ENCODE measurements around the gene PANX1. TPM values are rescaled to one million over a fixed set of nuclear protein-coding genes. Genes with fewer than 3 reads are reported as not detected.

PANX1 gene
- total and polyA plus RNA-seq, 10 of the 15 experiments (the other 5 are each of a cell fraction or from before 2014, with no cell fraction given), result 3.3 to 18.7 (median 14.4) TPM

DNA sequence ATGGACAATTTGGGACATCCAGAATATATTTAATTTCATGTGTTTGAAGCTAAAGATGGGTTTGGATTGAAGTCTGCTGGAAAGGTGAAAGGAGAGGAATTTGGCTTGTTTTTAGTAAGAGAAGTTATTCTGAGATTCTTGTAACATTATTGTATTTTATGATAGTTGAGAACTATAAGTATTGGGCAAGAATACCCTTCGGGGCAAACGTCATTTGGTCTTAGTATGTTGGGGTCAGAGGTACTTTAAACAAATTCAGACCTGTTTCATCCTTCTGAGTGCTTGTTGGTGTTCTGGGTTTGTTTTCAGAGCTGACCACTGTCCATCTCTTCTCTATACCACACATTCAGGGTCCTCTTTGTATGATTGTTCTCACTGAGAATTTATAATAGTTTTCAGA, 19.5 kb downstream of the PANX1 start:
- in situ Hi-C loops (cut with MboI) (no loop called here), intact Hi-C loops (cut with micrococcal nuclease; ENCODE audit: unreplicated experiment) (no loop called here)
- no peak overlapping the region for H3K27ac ChIP-seq (ENCODE audit: control insufficient read depth, insufficient read depth)
- no TSS peak for BruUV-seq (replicated peaks)
- TF ChIP-seq MYB (IDR thresholded peaks at IDR 0.05; ENCODE audit: borderline replicate concordance, low read depth, low read length) (no peak), SUPT20H (IDR thresholded peaks at IDR 0.05; ENCODE audit: borderline replicate concordance, control insufficient read depth, low read depth, low read length) (no peak), BACH1 (IDR thresholded peaks at IDR 0.05; ENCODE audit: borderline replicate concordance) (no peak), MYC (IDR thresholded peaks at IDR 0.05; ENCODE audit: insufficient read depth, insufficient read length, insufficient replicate concordance, low read length, severe bottlenecking) (no peak)
- TF ChIP-seq, protein P1, sequence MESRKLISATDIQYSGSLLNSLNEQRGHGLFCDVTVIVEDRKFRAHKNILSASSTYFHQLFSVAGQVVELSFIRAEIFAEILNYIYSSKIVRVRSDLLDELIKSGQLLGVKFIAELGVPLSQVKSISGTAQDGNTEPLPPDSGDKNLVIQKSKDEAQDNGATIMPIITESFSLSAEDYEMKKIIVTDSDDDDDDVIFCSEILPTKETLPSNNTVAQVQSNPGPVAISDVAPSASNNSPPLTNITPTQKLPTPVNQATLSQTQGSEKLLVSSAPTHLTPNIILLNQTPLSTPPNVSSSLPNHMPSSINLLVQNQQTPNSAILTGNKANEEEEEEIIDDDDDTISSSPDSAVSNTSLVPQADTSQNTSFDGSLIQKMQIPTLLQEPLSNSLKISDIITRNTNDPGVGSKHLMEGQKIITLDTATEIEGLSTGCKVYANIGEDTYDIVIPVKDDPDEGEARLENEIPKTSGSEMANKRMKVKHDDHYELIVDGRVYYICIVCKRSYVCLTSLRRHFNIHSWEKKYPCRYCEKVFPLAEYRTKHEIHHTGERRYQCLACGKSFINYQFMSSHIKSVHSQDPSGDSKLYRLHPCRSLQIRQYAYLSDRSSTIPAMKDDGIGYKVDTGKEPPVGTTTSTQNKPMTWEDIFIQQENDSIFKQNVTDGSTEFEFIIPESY (IDR thresholded peaks at IDR 0.05), result no peak
- ChIA-PET POLR2A (no interaction called here), CTCF (interaction anchor here (1.0 kb wide), 2 partner anchors 13 to 36 kb away, joined by 3 to 4 read pairs; no protein-coding TSS in a partner anchor), RAD21 (ENCODE audit: unreplicated experiment) (no interaction called here), SMC1A (ENCODE audit: uncharacterized antibody, unreplicated experiment) (no interaction called here)
- H3K4me1 ChIP-seq (ENCODE audit: control insufficient read depth, insufficient read depth, low read length), result peaks cover 16% of the 10 kb centered on the region
- FAIRE-seq (no peak), ATAC-seq (no peak), DNase-seq (ENCODE audit: low read depth, low spot score) (no peak)
- peaks cover 0 to under 1% of the 10 kb centered on the region in 2 experiments; a peak in 3 of 4 replicates for H3K36me3 ChIP-seq (ENCODE audit: control insufficient read depth in 2 of 2, insufficient read depth in 2 of 2, low read length in 1 of 2)
- H3K9me3 ChIP-seq (replicated peaks; ENCODE audit: control insufficient read depth, insufficient read depth, low read length), result no peaks in the 10 kb centered on the region
- no peak overlapping the region for H2AFZ ChIP-seq (ENCODE audit: control insufficient read depth, low read depth, low read length)
- peaks cover 26% of the 10 kb centered on the region for H3K79me2 ChIP-seq (ENCODE audit: control insufficient read depth, insufficient read depth, low read length)
- WGBS (ENCODE audit: insufficient coverage, insufficient replicate concordance, low lambda C conversion rate, missing lambda C conversion rate), result 100% methylated on average over 2 of the region's 2 CpGs
- H3K9ac ChIP-seq (ENCODE audit: control insufficient read depth, insufficient read depth, low read length), result no peak overlapping the region
- H3K4me2 ChIP-seq (ENCODE audit: control insufficient read depth, insufficient read depth), result no peak overlapping the region
- no peaks in the 10 kb centered on the region for H4K20me1 ChIP-seq (ENCODE audit: control insufficient read depth, insufficient read depth)
- H3K4me3 ChIP-seq, result no peak overlapping the region
- no peaks in the 10 kb centered on the region for H3K27me3 ChIP-seq (replicated peaks in 1 of 2; ENCODE audit: control insufficient read depth in 2 of 2, insufficient read depth in 2 of 2, low read length in 1 of 2)
